GM18498 (cell line): Measurements from ENCODE around the gene SMG6.

Source experiments
- ATAC-seq: cut with Tn5 transposase; IDR thresholded peaks from one replicate; pipeline ENCODE4 v1.9.1; 2021; ENCODE audit warnings: mild to moderate bottlenecking, moderate library complexity; ENCODE audit not compliant: unreplicated experiment

SMG6 gene

DNA sequence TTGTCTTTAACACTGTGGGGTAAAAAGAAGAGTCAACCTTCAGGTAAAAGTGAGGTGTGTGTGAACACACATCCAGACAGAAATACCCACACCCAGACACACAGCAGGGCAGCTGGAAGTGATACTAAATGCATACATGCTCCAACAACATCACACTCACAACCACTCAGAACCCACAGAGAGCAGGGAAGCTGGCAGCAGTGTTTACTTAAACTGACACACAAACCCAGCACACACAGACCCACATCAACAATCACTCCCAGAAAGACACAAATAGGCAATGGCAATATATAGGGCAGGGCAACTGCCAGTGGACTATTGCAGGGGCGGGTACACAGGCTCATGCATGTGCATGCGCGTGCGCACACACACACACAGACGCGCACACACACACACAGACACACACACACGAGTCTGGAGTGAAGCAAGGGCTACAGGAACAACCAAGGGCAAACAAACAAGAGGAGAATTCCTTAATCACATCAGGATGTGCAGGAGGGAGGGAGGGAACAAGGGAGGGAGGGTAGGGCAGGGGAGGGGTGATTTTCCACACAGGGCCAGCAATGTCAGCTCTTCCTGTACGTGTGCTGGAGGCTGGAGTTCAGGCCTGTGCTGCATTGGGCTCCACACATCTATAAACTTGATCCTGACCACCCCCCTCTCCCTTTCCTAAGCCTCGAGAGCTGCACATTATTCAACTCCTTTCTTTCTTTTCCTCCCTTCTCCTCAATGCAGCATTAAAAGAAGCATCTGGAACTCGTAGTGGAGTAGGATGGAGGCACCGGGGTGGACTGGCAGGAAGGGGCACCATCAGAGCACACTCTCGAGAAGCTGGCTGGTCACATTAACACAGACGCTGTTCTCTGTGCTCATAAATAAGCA is 218.6 kb downstream of the SMG6 start:
- no peak for ATAC-seq

DNA sequence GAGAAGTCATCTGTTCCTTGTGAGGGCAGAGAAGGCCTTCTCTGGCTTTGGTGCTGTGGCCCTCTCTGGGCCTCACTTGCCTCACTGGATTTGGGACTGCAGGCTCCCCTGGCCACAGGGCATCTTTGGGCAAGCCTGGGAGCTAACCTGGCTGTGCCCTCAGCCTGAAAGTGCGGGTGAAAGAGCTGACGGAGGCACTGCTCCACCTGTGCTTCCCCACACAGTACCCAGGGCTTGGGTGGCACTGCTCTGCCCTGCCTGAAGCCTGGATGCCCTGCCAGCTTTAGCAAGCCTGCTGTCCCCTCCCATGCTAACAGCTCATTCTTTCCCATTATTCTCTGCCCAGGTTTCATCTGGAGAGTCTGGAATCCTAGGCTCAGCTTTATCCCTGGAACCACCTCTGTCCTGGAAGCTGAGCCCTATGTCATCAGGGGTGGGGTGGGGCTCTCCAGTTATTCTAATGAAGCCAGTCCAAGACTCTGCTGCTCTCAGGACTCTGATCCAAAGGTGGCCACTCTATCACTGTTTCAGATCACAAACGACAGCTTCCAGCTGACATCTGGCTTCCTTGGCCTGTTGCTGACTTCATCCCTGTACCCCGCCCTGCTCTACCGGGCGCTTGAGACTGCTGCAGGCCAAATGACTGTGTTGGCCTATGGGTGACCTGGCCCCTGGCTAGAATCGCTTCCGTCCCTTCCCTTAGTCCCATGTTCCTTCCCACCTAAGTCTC is 219.4 kb downstream of the SMG6 start:
- ATAC-seq, result no peak

DNA sequence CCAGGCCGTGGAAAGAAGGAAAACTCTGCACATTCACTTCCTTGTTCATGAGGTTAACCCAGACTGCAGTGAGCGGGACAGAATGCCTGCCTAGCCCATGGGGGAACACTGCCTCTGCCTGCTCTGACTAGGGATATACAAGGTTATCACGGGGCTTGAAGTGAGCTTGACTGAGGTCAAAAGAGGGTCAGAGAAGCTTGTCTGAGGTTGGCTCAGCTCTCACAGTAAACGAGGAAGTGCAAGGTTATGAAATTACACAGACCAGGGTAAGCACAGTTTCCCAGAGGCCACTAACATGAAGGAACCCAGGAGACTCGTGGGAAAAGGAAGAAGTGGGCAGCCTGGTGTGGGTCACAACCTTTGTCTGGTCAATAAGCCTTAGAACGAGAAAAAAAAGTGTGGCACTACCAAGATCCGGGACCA is 220.0 kb downstream of the SMG6 start:
- peak; percentile 45 for ATAC-seq

DNA sequence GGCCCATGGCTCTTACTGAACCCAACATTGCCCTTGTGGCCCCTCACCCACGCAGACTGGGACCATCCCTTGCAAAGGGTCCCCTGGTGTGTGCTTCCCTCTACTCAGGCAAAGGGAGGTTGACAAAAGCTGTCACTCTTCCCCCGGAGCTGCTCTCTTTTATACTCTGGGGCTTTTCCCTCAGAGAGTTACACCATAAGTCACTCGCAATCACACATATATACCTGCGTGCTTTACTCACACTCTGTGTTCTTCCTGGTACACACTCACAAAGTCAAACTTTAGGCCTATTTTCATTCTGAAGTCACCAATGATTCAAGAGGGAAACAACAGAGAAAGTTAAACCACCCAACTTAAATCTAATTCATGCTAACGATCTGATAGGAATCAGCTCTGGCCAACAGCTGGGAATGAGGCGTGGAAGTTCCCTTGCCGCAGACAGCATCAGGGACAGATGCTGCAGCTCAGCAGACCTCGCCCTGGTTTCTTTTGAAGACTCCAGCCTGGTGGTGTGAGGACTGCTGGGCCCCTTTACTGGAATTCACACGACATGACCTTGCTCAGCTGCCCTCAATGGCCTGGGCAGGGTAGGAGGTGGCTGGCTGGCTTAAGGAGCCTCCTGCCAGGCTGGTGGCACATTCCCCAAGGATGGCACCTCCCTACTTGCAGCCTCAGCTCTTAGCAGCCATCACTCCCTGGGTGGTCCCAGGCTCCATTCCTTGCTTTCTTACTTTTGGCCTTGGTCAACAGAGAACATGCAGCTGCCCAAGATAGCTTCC is 221.4 kb downstream of the SMG6 start:
- no peak for ATAC-seq

DNA sequence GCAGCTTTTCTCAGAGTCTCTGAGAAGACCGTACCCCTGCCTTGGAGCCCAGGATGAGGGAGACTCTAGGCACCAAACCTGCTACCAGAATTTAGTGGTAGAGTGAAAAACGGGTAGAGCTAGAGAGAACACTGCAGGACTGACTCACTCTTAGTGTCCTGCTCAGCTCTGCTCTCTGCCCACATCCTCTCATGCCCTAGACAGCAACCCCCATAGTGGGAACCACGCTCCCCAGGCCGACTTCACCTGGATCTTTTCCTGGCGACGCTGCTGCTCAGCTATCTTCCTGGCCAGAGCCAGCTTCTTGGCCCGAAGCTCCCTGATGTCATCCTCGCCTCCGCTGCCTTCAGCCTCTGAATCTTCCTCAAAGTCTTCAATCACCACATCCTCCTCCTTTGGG is 222.0 kb downstream of the SMG6 start:
- no peak for ATAC-seq

DNA sequence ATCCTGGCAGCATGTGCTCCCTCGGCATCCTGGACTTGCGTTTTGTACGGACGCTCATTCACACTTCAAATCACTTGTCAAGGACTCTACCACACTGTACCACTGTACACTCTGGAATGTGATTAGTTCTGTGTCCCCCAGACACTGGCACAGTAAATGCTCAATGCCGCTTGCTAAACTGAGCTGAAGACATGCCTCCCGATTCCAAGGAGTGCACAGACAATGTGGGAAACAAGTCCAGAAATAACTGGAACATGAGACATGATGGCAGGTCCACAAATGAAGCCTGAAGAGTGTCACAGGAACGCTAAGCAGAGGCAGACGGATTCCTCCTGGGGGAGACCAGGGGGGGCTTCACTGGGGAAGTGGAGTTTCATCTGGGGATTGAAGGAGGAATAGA is 226.5 kb downstream of the SMG6 start:
- ATAC-seq, result no peak

DNA sequence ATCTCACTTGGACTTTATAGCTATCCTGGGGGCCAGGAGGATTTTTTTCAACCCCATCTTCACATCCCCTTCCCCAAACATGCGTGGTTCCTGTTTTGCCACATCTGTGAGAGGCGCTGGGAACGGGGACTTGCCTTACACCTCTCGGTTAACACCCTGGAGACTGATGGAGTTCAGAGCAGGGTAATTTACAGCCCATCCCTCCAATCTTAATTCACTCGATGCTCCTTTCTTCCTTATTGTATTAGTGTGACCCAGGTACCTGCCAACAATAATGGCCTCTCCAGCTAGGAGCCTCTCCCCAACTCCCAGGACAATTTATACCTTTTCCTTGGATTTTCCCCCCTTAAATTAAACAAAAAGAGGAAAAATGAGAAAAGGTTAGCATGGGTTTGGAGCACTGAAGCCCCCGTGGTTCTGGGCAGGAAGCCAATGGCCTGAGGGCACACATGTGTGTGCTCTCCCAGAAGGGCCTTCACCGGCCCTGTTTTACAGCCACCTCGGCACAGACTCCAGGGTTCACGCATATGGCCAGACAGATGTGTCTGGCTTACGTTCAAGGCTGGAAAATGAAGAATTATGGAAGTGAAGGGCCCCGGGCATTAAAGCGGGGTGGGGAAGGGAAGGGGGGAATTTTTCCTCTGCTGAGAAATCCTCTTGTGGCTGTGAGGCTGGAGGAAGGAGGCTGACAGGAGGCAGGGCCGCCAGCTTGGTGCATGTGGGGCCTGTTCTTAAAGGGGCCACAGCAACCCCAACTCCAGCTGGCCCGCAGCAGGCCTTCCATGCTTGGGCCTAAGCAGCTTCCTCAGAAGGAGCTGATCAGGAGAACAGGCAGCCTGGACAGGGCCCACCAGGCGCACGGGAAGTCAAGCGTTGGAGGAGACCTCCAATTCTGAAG is 227.2 kb downstream of the SMG6 start:
- ATAC-seq, result no peak

DNA sequence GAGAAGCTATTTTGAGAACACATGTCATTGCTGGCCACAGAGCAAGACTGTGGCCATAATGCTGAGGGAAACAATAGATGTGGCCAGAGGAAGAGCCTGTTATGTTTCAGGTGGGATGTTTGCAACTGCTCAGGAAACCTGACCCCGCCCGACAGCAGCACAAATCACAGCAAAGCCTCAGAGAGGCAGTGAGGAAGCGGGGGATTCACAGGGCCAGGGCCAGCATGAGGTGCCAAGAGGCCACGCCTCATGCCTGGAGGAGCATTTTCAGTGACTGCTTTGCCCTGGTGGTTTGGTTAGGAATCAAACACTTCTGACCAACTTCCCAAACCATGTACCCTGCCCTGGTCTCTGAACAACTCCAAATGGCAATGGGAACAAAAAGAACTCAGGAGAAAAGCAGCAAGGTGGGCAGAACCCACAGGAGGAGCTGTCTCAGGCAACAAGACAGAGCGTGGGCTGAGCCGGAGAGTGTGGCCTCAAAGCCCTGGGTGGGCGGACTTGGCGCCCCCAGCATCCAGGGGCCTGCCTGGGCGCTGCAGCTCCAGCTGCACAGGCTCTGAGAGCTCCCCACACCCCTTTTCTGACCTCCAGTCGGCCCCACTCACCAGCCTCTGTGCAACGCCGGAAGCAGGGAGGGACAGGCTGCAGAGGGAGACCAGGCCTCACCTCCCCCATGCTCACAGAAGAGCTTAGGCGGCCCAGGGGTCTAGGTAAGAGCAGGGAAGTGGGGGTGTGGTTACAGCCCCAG is 228.1 kb downstream of the SMG6 start:
- ATAC-seq, result no peak

DNA sequence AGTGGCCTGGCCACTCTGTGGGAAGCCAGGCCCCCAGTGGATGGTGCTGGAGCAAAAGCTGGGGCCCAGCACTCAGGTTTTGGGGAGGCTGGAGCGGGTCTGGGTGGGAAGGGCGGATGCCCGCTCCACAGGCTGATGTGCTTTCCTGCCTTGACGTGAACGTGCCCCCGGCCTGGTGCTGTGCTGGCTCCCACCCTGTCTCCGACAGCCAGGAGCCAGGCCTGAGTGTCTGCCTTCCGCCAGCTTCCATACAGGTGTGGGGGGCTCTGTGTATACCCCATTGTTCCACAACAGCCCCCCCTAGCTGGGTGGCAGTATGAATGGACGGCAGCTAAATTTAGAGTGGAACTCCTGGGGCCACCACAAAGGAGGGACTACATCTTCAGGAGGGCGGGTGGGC is 228.7 kb downstream of the SMG6 start:
- ATAC-seq, result no peak

DNA sequence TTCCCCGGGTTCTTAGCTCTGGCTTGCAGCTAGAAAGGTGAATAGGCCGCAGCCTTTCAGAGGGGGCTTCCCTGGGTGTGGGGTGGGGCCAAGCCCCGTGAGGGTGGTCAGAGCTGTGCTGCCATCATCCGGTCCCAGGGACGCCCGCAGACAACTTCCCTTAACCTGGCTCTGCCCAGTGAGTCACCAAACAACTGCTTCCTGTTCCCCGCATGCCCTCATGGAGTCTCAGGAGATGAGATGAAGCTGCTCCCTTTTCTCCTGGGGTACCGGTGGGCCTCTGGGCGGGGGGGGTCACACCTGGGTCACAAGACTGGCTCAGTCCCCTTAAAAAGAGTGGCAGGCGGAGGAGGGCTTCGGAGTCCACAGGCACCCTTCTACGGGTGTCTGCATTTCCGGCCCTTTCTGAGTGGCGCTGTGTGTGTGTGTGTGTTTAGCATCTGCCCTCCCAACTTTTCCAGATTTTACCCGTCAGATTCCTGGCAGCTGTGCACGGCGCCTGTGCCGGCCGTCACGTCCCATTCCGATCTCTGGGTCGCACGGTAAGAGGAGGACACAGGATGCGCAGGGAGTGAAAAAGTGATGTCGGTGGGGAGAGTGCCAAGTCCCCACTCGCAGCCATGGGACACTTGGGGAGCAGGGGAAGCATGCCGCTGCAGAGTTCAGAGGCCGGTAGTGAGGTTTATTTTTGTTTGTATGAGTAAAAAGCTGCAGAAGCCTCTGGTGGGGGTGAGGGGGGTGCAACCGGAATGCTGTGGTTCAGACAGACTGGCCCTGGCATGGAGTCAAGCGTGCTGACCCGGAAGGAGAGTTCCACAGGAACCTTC is 231.9 kb downstream of the SMG6 start:
- no peak for ATAC-seq

DNA sequence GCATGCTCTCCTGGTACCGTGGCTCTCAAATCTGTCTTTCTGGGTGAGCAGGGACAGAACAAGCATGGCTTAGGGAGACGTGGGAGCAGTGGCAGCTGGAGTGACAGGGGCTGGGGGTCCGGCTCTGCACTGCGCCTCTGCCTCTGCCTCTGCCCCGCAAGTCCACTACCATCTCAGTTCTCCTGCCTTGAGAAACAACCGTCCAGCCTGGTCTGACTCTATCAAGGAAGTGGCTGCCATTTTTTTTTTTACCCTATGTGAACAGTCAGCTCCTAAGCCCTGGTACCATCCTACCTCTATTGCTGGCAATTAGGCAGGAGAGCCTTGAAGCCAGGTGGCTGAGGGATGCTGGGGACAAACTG is 232.6 kb downstream of the SMG6 start:
- no peak for ATAC-seq

DNA sequence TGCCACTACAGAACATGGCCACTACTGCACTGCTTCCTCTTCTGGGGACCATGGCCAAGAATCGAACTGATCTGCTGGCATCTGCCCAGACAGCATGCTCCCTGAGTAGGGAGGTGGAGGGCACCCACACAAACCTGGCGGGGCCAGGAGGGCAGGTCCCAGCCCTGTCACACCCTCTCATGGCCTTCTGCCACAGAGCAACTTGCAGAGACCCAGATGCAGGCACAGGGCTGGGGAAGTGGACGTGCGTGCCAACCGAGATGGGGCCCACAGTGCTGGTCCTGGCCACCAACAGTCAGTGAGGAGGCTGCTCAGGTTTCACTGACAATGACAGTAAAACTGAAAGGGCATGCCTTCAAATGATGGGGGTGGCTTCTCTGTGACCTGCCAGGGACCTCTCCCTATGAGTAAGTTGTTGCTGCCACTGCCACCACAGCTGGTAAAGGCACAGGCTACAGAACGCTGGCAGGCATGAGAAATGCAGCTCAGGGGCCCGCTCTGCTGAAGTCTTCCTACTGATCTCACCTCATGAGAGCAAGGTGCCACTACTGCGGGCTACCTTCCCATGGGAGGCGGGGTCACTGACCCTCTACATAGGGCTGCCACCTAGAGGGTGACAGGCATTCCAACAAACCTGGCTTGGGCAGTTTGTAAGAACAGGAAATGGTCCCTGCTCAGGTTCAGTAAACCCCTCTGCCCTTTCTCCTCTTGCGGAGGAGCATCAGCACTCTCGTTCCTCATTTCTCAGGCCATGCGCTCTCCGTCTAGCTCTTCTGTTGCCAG is 233.2 kb downstream of the SMG6 start:
- peak; percentile 86 for ATAC-seq

DNA sequence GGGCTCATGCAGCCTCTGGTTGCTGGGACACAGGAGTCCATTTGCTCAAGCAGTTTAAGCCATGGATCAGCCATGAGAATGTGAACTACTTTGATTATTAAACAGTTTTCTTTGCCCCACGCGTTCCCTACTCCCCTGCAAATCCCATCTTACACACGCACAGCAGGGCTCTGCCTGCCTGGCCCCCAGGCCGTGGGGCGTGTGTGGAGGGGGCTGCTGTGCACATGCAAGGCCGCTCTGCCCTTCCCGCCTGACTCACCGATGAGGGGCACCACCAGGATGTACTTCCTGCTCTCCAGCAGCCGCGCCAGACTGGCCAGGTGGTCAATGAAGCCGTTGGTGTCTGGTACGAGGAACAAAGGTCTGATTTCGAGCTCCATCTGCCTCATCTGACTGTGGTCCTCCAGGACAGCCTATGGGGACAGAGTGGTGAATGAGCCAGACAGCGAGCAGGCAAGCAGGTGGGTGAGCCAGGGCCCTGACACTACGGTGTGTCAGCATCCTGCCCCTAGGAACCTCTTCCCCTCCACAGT is 235.0 kb downstream of the SMG6 start:
- ATAC-seq, result no peak

DNA sequence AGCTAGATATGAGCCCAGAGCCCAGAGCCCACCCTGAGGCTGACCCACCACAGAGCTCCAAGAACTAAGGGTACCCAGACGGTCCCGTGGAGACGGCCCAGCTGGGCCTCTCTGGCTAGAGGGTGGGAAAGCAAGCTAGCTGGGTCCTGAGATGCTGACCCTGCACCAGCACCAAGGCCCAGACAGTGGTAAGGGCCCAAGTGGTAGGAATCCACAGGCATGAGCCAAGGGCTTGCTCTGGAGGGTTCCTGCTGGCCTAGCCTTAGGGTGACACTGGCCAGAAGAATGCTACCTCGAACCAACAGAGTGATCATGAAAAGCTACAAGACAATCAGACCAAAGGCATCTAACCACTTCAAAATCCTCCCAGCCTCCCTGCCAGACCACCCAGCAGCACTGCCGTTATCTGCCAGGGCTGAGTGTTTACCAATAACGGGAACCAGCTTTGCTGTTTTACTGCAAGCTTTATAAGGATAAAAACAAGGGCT is 235.5 kb downstream of the SMG6 start:
- no peak for ATAC-seq

DNA sequence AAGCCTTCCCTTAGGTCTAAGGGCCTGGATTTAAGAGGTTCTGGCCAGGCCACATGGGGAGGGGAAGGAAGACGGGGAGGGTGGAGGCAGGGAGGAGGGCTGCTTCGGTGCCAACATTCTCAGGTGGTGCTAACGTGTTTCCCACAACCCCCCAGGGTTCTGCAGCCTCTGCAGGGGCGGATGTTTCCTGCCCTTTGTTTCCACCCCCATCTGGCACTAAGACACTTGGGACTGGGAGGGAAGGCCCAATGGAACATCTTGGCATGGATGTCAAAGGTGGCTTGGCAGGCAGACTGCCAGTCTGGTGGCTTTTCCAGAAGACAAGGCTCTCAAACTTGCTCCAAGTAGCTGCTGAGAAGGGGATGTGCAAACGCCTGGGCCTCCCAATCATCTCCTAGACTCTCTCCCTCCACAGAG is 236.0 kb downstream of the SMG6 start:
- ATAC-seq, result no peak

DNA sequence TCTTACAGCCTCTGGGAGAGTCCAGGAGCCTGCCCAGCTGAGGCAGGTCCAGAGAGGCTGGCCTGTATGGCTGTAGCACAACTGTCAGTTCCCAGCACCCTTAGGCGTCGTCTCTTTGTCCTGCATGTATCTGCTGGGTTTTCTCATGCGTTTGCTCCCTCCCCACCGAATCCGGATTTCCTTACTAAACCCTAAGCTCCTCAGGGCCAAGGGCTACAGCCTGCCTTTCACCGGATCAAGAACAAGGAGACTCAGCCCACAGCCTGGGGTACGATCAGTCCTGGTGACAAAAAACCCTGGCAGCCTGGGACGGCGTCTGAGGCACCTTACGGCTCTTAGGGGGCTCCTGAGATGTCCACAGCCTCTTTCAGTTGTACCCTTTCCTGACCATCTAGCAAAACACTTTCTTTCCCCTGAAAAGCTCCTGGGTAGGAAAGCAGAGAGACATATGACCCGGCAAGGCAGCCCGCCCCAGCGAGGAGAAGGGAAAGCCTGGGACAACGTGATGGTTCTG is 236.5 kb downstream of the SMG6 start:
- no peak for ATAC-seq

DNA sequence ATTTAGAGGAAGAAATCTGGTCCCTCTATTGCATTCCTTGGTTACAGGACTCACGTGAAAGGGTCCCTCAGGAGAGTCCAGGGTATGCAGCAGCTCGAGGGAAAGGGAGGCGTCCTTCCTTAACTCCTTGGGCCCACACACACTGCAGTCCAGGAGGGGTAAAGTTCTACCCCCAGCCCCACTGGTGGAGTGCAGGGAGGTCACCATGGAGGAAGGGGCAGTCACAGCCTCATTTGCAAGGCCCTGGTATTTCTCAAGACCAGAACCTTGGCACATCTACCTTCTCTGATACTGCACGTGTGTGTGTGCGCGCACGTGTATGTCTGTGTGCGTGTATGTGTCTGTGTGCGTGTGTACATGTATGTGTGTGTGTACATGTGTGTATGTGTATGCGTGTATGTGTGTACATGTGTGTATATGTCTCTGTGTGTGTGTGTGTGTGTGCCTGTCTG is 237.6 kb downstream of the SMG6 start:
- no peak for ATAC-seq
